Activated CD4-positive, alpha-beta T cell treated with anti-CD3 and anti-CD28 coated beads, Interleukin-10, Interleukin-2, amounts not matched to agents 100 ng/mL and 50 ng/mL, durations not matched to agents 16 hours and 8 hours (primary cell): ENCODE results near the gene PAFAH1B2.
A peak's percentile ranks its signal among the peaks of the same experiment; 100 is the strongest.
"Not testable (repeated sequence)": the region's sequence is repeated elsewhere in the genome, so short reads cannot be mapped to it uniquely, and the experiment has no call there.

Experiments
- DNase-seq: peaks from one replicate; pipeline ENCODE4 v3.0.0-alpha.2; 2020

PAFAH1B2 gene

GRCh38 chr11:117143871-117144476 is at the start of gene PAFAH1B2:
Gene PAFAH1B2 (plus strand): TSS chr11:117144287. CDS start chr11:117152448, 8,161 bp downstream.
- DNase-seq: peak; percentile 98

- no peak for DNase-seq
These were observed 49.3 kb upstream of the PAFAH1B2 start for GRCh38 chr11:117094776-117095175.

- DNase-seq: peak; percentile 61
These were observed 48.6 kb upstream of the PAFAH1B2 start for GRCh38 chr11:117095284-117096161.

GRCh38 chr11:117096201-117096991 is 47.7 kb upstream of the PAFAH1B2 start:
- peak; percentile 56 for DNase-seq

GRCh38 chr11:117097014-117097388 is 47.1 kb upstream of the PAFAH1B2 start:
- DNase-seq: no peak

GRCh38 chr11:117097389-117098268 is 46.5 kb upstream of the PAFAH1B2 start:
- peak; percentile 31 for DNase-seq

GRCh38 chr11:117098269-117099232 is 45.5 kb upstream of the PAFAH1B2 start, which contains the start of gene SIK3:
Gene SIK3 (minus strand): TSS chr11:117098428. CDS start chr11:117098415, 13 bp downstream.
- DNase-seq: peak; percentile 95

GRCh38 chr11:117099696-117100095 is 44.4 kb upstream of the PAFAH1B2 start:
- DNase-seq: no peak

- no peak for DNase-seq
These were observed 43.5 kb upstream of the PAFAH1B2 start for GRCh38 chr11:117100556-117100955.

- DNase-seq: no peak
These were observed 36.1 kb upstream of the PAFAH1B2 start for GRCh38 chr11:117107701-117108590.

- DNase-seq: no peak
These were observed 33.7 kb upstream of the PAFAH1B2 start for GRCh38 chr11:117110294-117110950.

- not testable (repeated sequence) for DNase-seq
These were observed 31.6 kb upstream of the PAFAH1B2 start for GRCh38 chr11:117112497-117112896.

GRCh38 chr11:117112939-117113338 is 31.1 kb upstream of the PAFAH1B2 start:
- DNase-seq: not testable (repeated sequence)

GRCh38 chr11:117117681-117118080 is 26.4 kb upstream of the PAFAH1B2 start:
- no peak for DNase-seq

GRCh38 chr11:117121176-117121575 is 22.9 kb upstream of the PAFAH1B2 start:
- no peak for DNase-seq

GRCh38 chr11:117122556-117122955 is 21.5 kb upstream of the PAFAH1B2 start:
- DNase-seq: no peak

- no peak for DNase-seq
These were observed 17.7 kb upstream of the PAFAH1B2 start for GRCh38 chr11:117126223-117126965.

- DNase-seq: no peak
These were observed 16.8 kb upstream of the PAFAH1B2 start for GRCh38 chr11:117127171-117127901.
